Stimulated activated CD8-positive, alpha-beta memory T cell treated with anti-CD3 and anti-CD28 coated beads, Interleukin-15, amount 100 ng/mL, for 24 hours (primary cell): ENCODE measurements around the gene C5AR2.
"Not testable (repeated sequence)": the region's sequence is repeated elsewhere in the genome, so short reads cannot be mapped to it uniquely, and the experiment has no call there.

Experiments
- DNase-seq: peaks from one replicate; pipeline ENCODE4 v3.0.0-alpha.2; 2020; ENCODE audit warnings: low read depth

C5AR2 gene

DNA sequence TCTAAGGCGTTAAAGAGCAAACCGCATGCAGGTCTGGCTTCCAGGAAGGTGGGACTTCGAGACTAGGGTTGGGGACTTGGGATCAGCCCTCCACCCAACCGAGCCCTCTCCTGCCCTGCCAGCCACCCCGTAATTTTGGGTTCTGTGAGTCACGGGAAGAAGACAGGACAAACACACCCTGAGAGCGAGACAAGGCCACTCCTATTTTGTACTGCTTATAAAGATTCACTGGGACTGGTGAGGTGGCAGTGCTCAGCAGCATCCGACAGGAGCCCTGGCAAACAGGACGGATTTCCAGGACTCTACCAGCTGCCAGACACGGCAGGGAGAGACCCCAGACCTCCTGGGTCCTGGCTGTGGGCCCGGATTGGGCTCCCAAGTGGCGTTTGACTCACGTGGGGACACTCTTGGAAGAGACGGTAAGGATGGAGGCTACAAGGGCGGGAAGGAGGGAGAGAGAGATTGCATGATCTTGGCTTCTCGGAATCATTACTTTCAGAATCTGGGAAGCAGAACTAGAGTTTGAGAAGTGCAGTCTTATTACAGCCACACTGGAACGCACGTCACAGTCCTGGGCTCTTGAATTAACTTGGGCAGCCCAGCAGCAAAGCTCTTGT, at the start of gene C5AR2:
C5AR2 (plus strand) TSS at position 245 of the 617 bp plus-strand sequence. CDS start 8,625 bp downstream, outside the sequence.
- DNase-seq, result no peak

DNA sequence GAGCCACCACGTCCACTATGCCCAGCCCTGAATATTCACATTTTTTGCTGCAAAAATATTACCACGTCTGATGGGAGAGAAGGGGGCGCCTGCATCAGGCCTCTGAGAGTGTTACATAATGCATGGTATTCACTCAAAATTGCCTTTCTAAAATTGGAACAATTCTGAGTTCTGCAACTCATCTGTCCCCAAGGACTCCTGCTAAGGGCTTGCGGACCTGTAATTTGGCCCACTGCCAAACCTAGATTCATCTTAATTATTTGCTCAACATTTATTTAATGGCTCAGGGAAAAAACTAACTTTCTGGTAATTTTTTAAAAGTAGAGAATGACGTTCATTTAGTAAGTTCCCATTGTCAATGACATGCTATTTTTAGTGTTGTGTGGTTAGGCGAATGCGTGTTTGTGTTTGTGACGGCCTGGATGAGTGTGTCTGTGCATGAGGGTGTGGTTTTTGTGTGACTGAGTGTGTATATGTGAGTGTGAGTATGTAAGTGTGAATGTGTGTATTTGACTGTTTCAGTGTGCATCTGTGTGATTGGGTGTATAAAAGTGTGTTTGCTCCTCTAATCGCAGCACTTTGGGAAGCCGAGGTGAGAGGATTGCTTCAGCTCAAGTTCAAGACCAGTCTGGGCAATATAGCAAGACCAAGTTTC, 48.4 kb upstream of the C5AR2 start:
- no peak for DNase-seq

GRCh38 chr19:47284324-47284899, 47.6 kb upstream of the C5AR2 start:
- DNase-seq, result no peak

GRCh38 chr19:47296036-47296435, 35.9 kb upstream of the C5AR2 start:
- DNase-seq, result peak; percentile 38

DNA sequence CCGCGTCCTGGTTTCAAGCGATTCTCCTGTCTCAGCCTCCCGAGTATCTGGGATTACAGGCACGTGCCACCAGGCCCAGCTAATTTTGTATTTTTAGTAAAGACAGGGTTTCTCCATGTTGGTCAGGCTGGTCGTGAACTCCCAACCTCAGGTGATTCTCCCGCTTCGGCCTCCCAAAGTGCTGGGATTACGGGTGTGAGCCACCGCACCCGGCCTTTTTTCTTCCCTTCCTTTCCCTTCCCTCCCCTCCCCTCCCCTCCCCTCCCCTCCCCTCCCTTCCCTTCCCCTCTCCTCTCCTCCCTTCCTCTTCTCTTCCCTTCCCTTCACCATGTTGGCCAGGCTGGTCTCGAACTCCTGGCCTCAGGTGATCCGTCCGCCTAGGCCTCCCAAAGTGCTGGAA, 31.1 kb upstream of the C5AR2 start:
- not testable (repeated sequence) for DNase-seq

GRCh38 chr19:47302249-47302648, 29.7 kb upstream of the C5AR2 start:
- no peak for DNase-seq

- DNase-seq, result no peak
Observed at GRCh38 chr19:47303966-47304365, 28.0 kb upstream of the C5AR2 start.

DNA sequence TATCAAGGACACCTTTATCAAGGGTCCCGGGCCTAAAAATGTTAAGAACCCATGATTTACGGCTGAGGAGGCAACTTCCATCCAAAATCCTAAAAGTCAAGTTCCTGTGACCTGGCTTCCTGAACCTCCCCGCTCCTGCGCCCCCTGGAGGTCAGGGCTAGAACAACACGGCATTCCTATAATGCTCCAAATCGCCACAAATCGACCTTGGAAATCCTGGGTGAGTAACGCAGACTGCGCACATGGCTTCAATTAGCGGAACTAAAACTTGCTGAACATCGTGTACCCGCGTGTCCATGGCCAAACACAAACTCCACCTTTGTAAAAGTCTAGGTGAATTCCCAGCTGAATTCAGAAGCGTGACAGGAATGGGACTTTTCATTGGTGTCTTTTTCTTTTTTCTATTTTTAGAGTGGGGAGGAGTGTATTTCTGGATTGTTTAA, 26.6 kb upstream of the C5AR2 start:
- peak; percentile 25 for DNase-seq

GRCh38 chr19:47306303-47306702, 25.7 kb upstream of the C5AR2 start:
- no peak for DNase-seq

GRCh38 chr19:47309038-47309437, 22.9 kb upstream of the C5AR2 start:
- DNase-seq, result no peak

- no peak for DNase-seq
Observed at GRCh38 chr19:47309608-47310007, 22.4 kb upstream of the C5AR2 start, which contains the start of gene C5AR1. C5AR1 (plus strand) TSS chr19:47309861; CDS start chr19:47309896, 35 bp downstream.

- DNase-seq, result no peak
Observed at GRCh38 chr19:47310323-47310722, 21.7 kb upstream of the C5AR2 start.

GRCh38 chr19:47310819-47311218, 21.2 kb upstream of the C5AR2 start:
- DNase-seq, result no peak

DNA sequence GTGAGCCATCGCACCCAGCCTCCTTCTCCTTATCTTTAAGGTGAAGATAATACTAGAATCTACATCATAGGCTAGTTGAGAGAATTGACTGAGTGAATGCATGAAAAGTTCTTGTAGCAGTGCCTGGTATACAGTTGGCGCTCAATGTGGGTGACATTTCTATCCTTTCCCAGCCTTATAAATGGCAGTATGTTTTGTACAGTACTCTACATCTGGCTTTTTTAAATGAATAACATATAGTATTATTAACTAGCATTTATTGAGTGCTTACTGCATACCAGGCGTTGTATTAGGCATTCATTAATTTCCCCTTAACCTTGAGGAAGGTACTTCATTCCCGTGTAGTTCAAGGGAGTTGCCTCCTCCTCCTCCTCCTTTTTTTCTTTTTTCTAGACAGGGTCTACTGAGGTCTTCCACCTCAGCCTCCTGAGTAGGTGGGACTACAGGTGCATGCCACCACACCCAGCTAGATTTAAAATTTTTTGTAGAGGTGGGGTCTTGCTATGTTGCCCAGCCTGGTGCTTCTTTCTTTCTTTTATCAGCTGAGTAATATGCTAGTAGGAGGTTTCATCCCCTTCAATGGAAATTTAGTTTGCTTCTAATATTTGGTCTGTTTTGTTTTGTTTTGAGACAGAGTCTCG, 19.5 kb upstream of the C5AR2 start:
- DNase-seq, result no peak

- DNase-seq, result no peak
Observed at GRCh38 chr19:47313754-47314295, 18.1 kb upstream of the C5AR2 start.

DNA sequence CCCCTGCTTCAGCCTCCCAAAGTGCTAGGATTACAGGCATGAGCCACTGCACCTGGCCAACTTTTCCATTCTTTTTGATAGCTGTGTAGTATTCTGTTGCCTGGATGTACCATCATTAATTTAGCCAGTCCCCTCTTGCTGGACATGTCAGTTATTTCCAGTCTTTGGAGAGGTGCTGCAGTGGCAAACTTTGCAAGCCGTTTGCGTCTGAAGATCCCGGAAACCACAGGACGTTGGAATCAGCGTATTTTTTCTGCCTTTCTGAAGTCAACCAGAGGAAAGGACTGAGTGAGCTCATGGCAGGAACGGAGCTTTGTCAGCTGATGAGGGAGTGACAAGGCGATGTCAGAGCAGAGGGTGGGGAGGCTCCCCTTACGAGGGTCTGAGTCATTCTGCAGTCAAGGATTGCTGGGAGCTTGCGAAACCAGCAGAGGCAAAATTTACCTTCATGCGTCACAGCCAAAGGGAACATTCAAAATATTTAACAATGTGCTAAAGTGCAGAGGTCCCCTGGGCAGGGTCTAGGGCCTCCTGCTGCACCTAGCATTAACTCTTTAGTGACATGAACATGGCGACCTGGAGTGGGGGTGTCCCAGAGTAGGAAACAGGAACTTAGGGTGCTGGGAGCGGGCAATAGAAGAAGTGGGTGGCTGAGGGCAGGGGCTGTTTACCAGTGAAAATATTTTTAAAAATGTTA, 16.7 kb upstream of the C5AR2 start:
- no peak for DNase-seq

DNA sequence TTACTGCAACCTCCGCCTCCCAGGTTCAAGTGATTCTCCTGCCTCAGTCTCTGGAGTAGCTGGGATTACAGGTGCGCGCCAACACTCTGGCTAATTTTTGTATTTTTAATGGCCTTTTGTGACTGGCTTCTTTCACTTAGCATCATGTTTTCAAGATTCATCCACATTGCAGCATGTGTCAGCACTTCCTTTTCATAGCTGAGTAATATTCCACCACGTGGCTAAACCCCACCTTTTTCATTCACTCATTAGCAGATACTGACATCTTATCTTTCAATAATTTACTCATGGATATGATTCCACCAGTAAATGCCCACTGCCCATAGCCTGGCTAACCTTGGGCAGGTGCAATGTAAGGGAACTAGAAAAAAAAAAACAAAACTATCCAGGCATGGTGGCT, 15.5 kb upstream of the C5AR2 start:
- no peak for DNase-seq

- DNase-seq, result no peak
Observed at GRCh38 chr19:47319923-47320871, 11.8 kb upstream of the C5AR2 start.

DNA sequence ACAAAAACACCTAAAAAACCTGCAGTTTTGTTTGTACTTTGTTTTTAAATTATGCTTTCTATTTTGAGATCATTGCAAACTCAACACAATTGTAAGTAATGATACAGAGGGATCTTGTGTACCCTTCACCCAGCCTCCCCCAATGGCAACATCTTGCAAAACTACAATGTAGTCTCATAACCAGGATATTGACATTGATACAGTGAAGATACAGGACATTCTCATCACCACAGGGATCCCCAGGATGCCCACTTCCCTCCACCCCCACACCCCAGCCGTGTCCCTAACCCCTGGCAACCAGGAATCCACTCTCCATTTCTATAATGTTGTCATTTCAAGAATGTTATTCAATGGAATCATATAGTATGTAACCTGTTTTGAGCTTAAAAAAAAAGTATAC, 10.3 kb upstream of the C5AR2 start:
- no peak for DNase-seq

DNA sequence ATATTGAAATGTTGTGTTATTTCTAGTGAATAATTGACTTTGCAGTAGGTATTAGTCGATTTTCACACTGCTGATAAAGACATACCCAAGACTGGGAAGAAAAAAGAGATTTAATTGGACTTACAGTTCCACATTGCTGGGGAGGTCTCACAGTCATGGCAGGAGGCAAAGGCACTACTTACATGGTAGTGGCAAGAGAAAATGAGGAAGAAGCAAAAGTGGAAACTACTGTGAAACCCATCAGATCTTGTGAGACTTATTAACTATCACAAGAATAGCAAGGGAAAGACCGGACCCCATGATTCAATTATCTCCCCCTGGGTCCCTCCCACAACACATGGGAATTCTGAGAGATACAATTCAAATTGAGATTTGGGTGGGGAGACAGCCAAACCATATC, 9.9 kb upstream of the C5AR2 start:
- no peak for DNase-seq

DNA sequence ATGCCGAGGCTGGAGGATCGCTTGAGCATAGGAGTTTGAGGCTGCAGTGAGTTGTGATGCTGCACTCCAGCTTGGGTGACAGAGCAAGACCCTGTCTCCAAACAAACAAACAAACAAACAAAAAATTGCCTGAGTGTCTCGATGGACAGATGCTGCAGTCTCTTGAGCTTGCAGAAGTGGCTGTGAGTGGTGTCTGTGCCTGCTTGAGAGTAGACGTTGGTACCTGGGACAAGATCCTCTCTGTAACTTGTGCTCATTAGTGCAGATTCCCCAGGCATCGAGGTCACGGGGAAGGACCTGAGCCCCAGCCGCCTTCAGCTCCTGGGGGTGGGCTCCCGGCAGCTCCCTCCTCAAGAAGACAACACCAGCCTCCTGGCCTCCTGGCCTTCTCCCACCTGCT, 8.6 kb upstream of the C5AR2 start:
- no peak for DNase-seq
